ENCODE measurements around the gene CIAPIN1. TPM values are rescaled to one million over a fixed set of nuclear protein-coding genes. Genes with fewer than 3 reads are reported as not detected.

CIAPIN1 gene
- total RNA-seq, 1 donor from 2014 or later: 69.1 TPM

GRCh38 chr16:57479976-57480753, 33.0 kb upstream of the CIAPIN1 start:
- no peak for TF ChIP-seq CTCF (conservative IDR thresholded peaks at IDR 0.05; ENCODE audit: low read depth, low read length)
- DNase-seq (ENCODE audit: low read depth): no peak

GRCh38 chr16:57479205-57479975, 32.2 kb upstream of the CIAPIN1 start:
- no peak for TF ChIP-seq CTCF (conservative IDR thresholded peaks at IDR 0.05; ENCODE audit: low read depth, low read length)
- DNase-seq (ENCODE audit: low read depth): no peak
- H3K4me3 ChIP-seq (ENCODE audit: low read depth, low read length): peak overlapping the region; percentile 61

More at GRCh38 chr16:57479976-57480753, 33.0 kb upstream of the CIAPIN1 start:
- H3K4me3 ChIP-seq (ENCODE audit: low read depth, low read length): peak overlapping the region; percentile 61

GRCh38 chr16:57478396-57479204, 31.4 kb upstream of the CIAPIN1 start:
- peak overlapping the region; percentile 61 for H3K4me3 ChIP-seq (ENCODE audit: low read depth, low read length)
- no peak for TF ChIP-seq CTCF (conservative IDR thresholded peaks at IDR 0.05; ENCODE audit: low read depth, low read length)
- no peak for DNase-seq (ENCODE audit: low read depth)

GRCh38 chr16:57477531-57478202, 30.5 kb upstream of the CIAPIN1 start:
- H3K4me3 ChIP-seq (ENCODE audit: low read depth, low read length): no peak overlapping the region
- no peak for TF ChIP-seq CTCF (conservative IDR thresholded peaks at IDR 0.05; ENCODE audit: low read depth, low read length)
- DNase-seq (ENCODE audit: low read depth): no peak

- no peak for DNase-seq (ENCODE audit: low read depth)
Observed at GRCh38 chr16:57476546-57477410, 29.6 kb upstream of the CIAPIN1 start.

More at GRCh38 chr16:57476546-57477410, 29.6 kb upstream of the CIAPIN1 start:
- no peak overlapping the region for H3K4me3 ChIP-seq (ENCODE audit: low read depth, low read length)
- TF ChIP-seq CTCF (conservative IDR thresholded peaks at IDR 0.05; ENCODE audit: low read depth, low read length): no peak
